ENCODE measurements around the gene WDR20.
"Not testable (repeated sequence)": the region's sequence is repeated elsewhere in the genome, so short reads cannot be mapped to it uniquely, and the experiment has no call there.

WDR20 gene

GRCh38 chr14:102223682-102224081, 84.0 kb downstream of the WDR20 start:
- no peak for DNase-seq

- no peak for DNase-seq
Measured at GRCh38 chr14:102225386-102225785, 85.7 kb downstream of the WDR20 start.

GRCh38 chr14:102225936-102226335, 86.2 kb downstream of the WDR20 start:
- no peak for DNase-seq

GRCh38 chr14:102226356-102227125, 86.8 kb downstream of the WDR20 start:
- no peak for DNase-seq

GRCh38 chr14:102227184-102227964, 87.7 kb downstream of the WDR20 start:
- DNase-seq: no peak

GRCh38 chr14:102229071-102229738, 89.5 kb downstream of the WDR20 start:
- no peak for DNase-seq

- no peak for DNase-seq
Measured at GRCh38 chr14:102229739-102230092, 90.0 kb downstream of the WDR20 start.

- DNase-seq: no peak
Measured at GRCh38 chr14:102230481-102231210, 90.9 kb downstream of the WDR20 start.

GRCh38 chr14:102231476-102232347, 92.0 kb downstream of the WDR20 start:
- no peak for DNase-seq

- DNase-seq: no peak
Measured at GRCh38 chr14:102232348-102232625, 92.6 kb downstream of the WDR20 start.

- no peak for DNase-seq
Measured at GRCh38 chr14:102233081-102233480, 93.4 kb downstream of the WDR20 start.

GRCh38 chr14:102234331-102235264, 94.9 kb downstream of the WDR20 start:
- DNase-seq: no peak

GRCh38 chr14:102235275-102235897, 95.7 kb downstream of the WDR20 start:
- DNase-seq: peak; percentile 59

- no peak for DNase-seq
Measured at GRCh38 chr14:102236026-102236425, 96.3 kb downstream of the WDR20 start.

GRCh38 chr14:102238131-102238530, 98.4 kb downstream of the WDR20 start:
- DNase-seq: no peak

- no peak for DNase-seq
Measured at GRCh38 chr14:102238766-102239165, 99.1 kb downstream of the WDR20 start.

GRCh38 chr14:102239231-102239630, 99.5 kb downstream of the WDR20 start:
- no peak for DNase-seq

- DNase-seq: not testable (repeated sequence)
Measured at GRCh38 chr14:102240481-102240880, 100.8 kb downstream of the WDR20 start.

- no peak for DNase-seq
Measured at GRCh38 chr14:102241147-102241546, 101.5 kb downstream of the WDR20 start.

- not testable (repeated sequence) for DNase-seq
Measured at GRCh38 chr14:102243795-102244194, 104.1 kb downstream of the WDR20 start.

- no peak for DNase-seq
Measured at GRCh38 chr14:102246071-102246470, 106.4 kb downstream of the WDR20 start.

Measured in NCI-H1105 (cell line).